ENCODE measurements around the gene GOSR2. TPM values are rescaled to one million over a fixed set of nuclear protein-coding genes. Genes with fewer than 3 reads are reported as not detected.

Gene GOSR2
- total and polyA plus RNA-seq, 2 of the 8 experiments (the other 6 are each of a cell fraction or from before 2014, with no cell fraction given), result 28.2 to 36.2 TPM

DNA sequence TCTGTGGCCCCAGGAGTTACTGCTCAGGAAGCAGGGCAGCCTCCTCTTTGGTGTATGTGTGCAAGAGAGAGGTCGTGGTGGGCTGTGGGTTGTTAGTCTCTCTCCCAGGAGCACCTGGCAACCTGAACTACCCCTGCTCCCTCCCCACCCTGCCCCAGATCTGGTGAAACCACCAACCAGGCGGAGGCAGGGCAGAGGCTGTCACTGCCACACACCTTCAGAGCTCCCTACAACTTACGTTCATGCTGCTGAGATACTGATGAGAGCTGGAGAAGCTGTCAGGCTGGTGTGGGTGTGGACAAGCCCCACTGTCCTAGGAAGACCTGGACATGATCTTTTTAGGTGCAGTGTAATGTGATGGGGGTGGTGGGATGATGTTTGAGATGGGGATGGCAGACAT is 24.3 kb downstream of the GOSR2 start:
- Histone ChIP-seq H2AK5ac (ENCODE audit: low read depth, low read length) (peak overlapping the region; percentile 40; the same call in 1 of the 2 replicates), H3K27me3 (replicated peaks in 1 of 4; ENCODE audit: control insufficient read depth in 3 of 4, extremely low read depth in 1 of 4, insufficient read depth in 3 of 4, low read length in 3 of 4) (no peaks in the 10 kb centered on the region), H2BK120ac (replicated peaks; ENCODE audit: low read depth, low read length) (no peak overlapping the region), H3K4ac (replicated peaks; ENCODE audit: insufficient read length, low read depth, low read length) (no peak overlapping the region), H3K9ac (replicated peaks in 1 of 4; ENCODE audit: extremely low read depth in 1 of 4, low read depth in 3 of 4, low read length in 3 of 4) (no peak overlapping the region), H3K79me1 (ENCODE audit: low read depth, low read length) (no peaks in the 10 kb centered on the region), H4K20me1 (replicated peaks in 1 of 2; ENCODE audit: control insufficient read depth in 1 of 2, insufficient read depth in 2 of 2, low read length in 2 of 2) (peaks cover 0 to 12% of the 10 kb centered on the region in 2 experiments), H3K36me3 (ENCODE audit: control insufficient read depth in 2 of 4, insufficient read depth in 4 of 4, low read length in 3 of 4) (no peaks in the 10 kb centered on the region; a peak in 1 of 8 replicates), H2BK20ac (ENCODE audit: low read length) (no peak overlapping the region), H3K79me2 (ENCODE audit: control insufficient read depth in 1 of 2, insufficient read depth in 2 of 2, low read length in 2 of 2) (no peaks in the 10 kb centered on the region), H4K91ac (replicated peaks; ENCODE audit: insufficient read length, low read length) (no peak overlapping the region), H4K5ac (ENCODE audit: insufficient read length, low read depth, low read length) (no peak overlapping the region), H3K4me1 (replicated peaks in 1 of 4; ENCODE audit: control insufficient read depth in 3 of 4, insufficient read depth in 4 of 4, low read length in 3 of 4) (peaks cover 6 to 16% (median 9%) of the 10 kb centered on the region in 4 experiments), H2BK15ac (ENCODE audit: low read length) (no peak overlapping the region), H3K4me3 (ENCODE audit: extremely low read depth in 1 of 4, insufficient read depth in 2 of 4, low read depth in 3 of 4, low read length in 4 of 4) (no peak overlapping the region), H3K14ac (ENCODE audit: insufficient read length) (no peak overlapping the region), H3K56ac (replicated peaks; ENCODE audit: insufficient read length, low read depth, low read length) (no peak overlapping the region), H2BK5ac (ENCODE audit: low read depth, low read length) (no peak overlapping the region), H3K23me2 (ENCODE audit: low read depth, low read length) (no peaks in the 10 kb centered on the region), H3K9me3 (ENCODE audit: insufficient read depth in 2 of 2, low read depth in 1 of 2, low read length in 1 of 2) (no peaks in the 10 kb centered on the region), H2AFZ (ENCODE audit: low read length) (no peak overlapping the region), H3K23ac (ENCODE audit: insufficient read length) (no peak overlapping the region), H4K8ac (ENCODE audit: extremely low read depth, insufficient read depth, low read length) (no peak overlapping the region), H3K4me2 (ENCODE audit: insufficient read depth in 1 of 2, low read depth in 2 of 2, low read length in 2 of 2) (no peak overlapping the region), H3K18ac (ENCODE audit: extremely low read depth, low read length) (no peak overlapping the region), H3K27ac (ENCODE audit: low read depth, low read length) (no peak overlapping the region), H2BK12ac (ENCODE audit: low read depth, low read length) (peak overlapping the region; percentile 50; the same call in 1 of the 2 replicates)
- ChIA-PET POLR2A (ENCODE audit: partially characterized antibody) (interaction anchor here (0.7 to 5.4 kb wide), 4 partner anchors 12 to 71 kb away, joined by 3 to 26 read pairs (median 4); no protein-coding TSS in a partner anchor), CTCF (ENCODE audit: partially characterized antibody) (interaction anchor here (0.9 to 10.0 kb wide), 6 partner anchors 10 to 52 kb away, joined by 3 to 154 read pairs (median 3); no protein-coding TSS in a partner anchor)
- FAIRE-seq, result no peak
- no peak for TF ChIP-seq HDAC6 (IDR thresholded peaks at IDR 0.05; ENCODE audit: low read depth, low read length)
- 0 out of 3 replicates have a peak, but pooled peaks of 1 of the 2 experiments have one; percentile 28 for TF ChIP-seq POLR2A (IDR thresholded peaks at IDR 0.05; ENCODE audit: control extremely low read depth in 1 of 2, low read depth in 2 of 2, low read length in 2 of 2)
- DNase-seq (ENCODE audit: low read depth in 1 of 2, low spot score in 2 of 2), result no peak
- 82% methylated on average over 1 of the region's 3 CpGs; no CpG with 5 or more reads in 1 of the 2 experiments for WGBS, 2 experiments (ENCODE audit: extremely low coverage in 1 of 2, insufficient coverage in 1 of 2, insufficient read length in 1 of 2, insufficient replicate concordance in 2 of 2, low coverage in 1 of 2, low lambda C conversion rate in 2 of 2, missing lambda C conversion rate in 1 of 2)
